HG03064 (cell line): ENCODE data around the gene LRRC71.
"Not testable (repeated sequence)": the region's sequence is repeated elsewhere in the genome, so short reads cannot be mapped to it uniquely, and the experiment has no call there.

Experiments used
- ATAC-seq: cut with Tn5 transposase; IDR thresholded peaks from one replicate; pipeline ENCODE4 v1.9.1; 2021; ENCODE audit warnings: low read depth; ENCODE audit not compliant: unreplicated experiment

Gene LRRC71

GRCh38 chr1:156925154-156926010 lies 5.0 kb downstream of the LRRC71 start:
- ATAC-seq = no peak

GRCh38 chr1:156926175-156926574 lies 5.7 kb downstream of the LRRC71 start:
- ATAC-seq = no peak

- ATAC-seq = not testable (repeated sequence)
Measured at GRCh38 chr1:156926695-156927094, 6.3 kb downstream of the LRRC71 start.

- ATAC-seq = no peak
Measured at GRCh38 chr1:156927215-156928042, 7.0 kb downstream of the LRRC71 start.

GRCh38 chr1:156928043-156928602 lies 7.7 kb downstream of the LRRC71 start:
- ATAC-seq = no peak

GRCh38 chr1:156929596-156930238 lies 9.3 kb downstream of the LRRC71 start:
- ATAC-seq = no peak

- ATAC-seq = no peak
Measured at GRCh38 chr1:156930483-156930882, 10.1 kb downstream of the LRRC71 start.

GRCh38 chr1:156931211-156931952 lies 10.9 kb downstream of the LRRC71 start:
- no peak for ATAC-seq

GRCh38 chr1:156931974-156932710 lies 11.7 kb downstream of the LRRC71 start:
- no peak for ATAC-seq

- ATAC-seq = no peak
Measured at GRCh38 chr1:156933136-156933535, 12.7 kb downstream of the LRRC71 start.

- ATAC-seq = no peak
Measured at GRCh38 chr1:156935505-156936128, 15.2 kb downstream of the LRRC71 start.

- ATAC-seq = no peak
Measured at GRCh38 chr1:156936191-156936590, 15.8 kb downstream of the LRRC71 start.

- ATAC-seq = no peak
Measured at GRCh38 chr1:156936721-156937220, 16.3 kb downstream of the LRRC71 start.

GRCh38 chr1:156937883-156938282 lies 17.5 kb downstream of the LRRC71 start:
- ATAC-seq = no peak

GRCh38 chr1:156938813-156939212 lies 18.4 kb downstream of the LRRC71 start:
- no peak for ATAC-seq

GRCh38 chr1:156939786-156940334 lies 19.4 kb downstream of the LRRC71 start:
- ATAC-seq = no peak

- no peak for ATAC-seq
Measured at GRCh38 chr1:156941675-156942074, 21.2 kb downstream of the LRRC71 start.

- no peak for ATAC-seq
Measured at GRCh38 chr1:156942176-156942575, 21.7 kb downstream of the LRRC71 start.
